ENCODE measurements around the gene NDUFAF8.
A peak's percentile ranks its signal among the peaks of the same experiment; 100 is the strongest.
"Not testable (repeated sequence)": the region's sequence is repeated elsewhere in the genome, so short reads cannot be mapped to it uniquely, and the experiment has no call there.

Gene NDUFAF8

GRCh38 chr17:81223762-81224130, 15.4 kb upstream of the NDUFAF8 start:
- DNase-seq: peak; percentile 33

- DNase-seq: not testable (repeated sequence)
Observed at GRCh38 chr17:81227630-81228029, 11.5 kb upstream of the NDUFAF8 start.

GRCh38 chr17:81228420-81228819, 10.7 kb upstream of the NDUFAF8 start:
- DNase-seq: peak; percentile 37

GRCh38 chr17:81228834-81229665, 10.1 kb upstream of the NDUFAF8 start:
- no peak for DNase-seq

GRCh38 chr17:81229666-81229920, 9.5 kb upstream of the NDUFAF8 start:
- no peak for DNase-seq

GRCh38 chr17:81230043-81230820, 8.9 kb upstream of the NDUFAF8 start:
- DNase-seq: no peak

- no peak for DNase-seq
Observed at GRCh38 chr17:81231121-81231645, 7.9 kb upstream of the NDUFAF8 start.

GRCh38 chr17:81231766-81232581, 7.1 kb upstream of the NDUFAF8 start:
- no peak for DNase-seq

- DNase-seq: no peak
Observed at GRCh38 chr17:81232616-81233241, 6.4 kb upstream of the NDUFAF8 start.

- DNase-seq: no peak
Observed at GRCh38 chr17:81233316-81233715, 5.8 kb upstream of the NDUFAF8 start.

GRCh38 chr17:81233811-81234505, 5.2 kb upstream of the NDUFAF8 start:
- no peak for DNase-seq

GRCh38 chr17:81234506-81234855, 4.6 kb upstream of the NDUFAF8 start:
- no peak for DNase-seq

GRCh38 chr17:81234940-81235821, 3.9 kb upstream of the NDUFAF8 start:
- DNase-seq: no peak

GRCh38 chr17:81235822-81236740, 3.0 kb upstream of the NDUFAF8 start:
- no peak for DNase-seq

GRCh38 chr17:81236784-81237183, 2.3 kb upstream of the NDUFAF8 start:
- no peak for DNase-seq

GRCh38 chr17:81237591-81238489, 1.3 kb upstream of the NDUFAF8 start:
- no peak for DNase-seq

GRCh38 chr17:81238490-81238814, 666 bp upstream of the NDUFAF8 start:
- DNase-seq: no peak

- DNase-seq: no peak
Observed at GRCh38 chr17:81239714-81240555, 817 bp downstream of the NDUFAF8 start.
